ENCODE data around the gene KCNMA1.

Gene KCNMA1

GRCh38 chr10:77120666-77121376, 516.8 kb downstream of the KCNMA1 start:
- no peak for DNase-seq

GRCh38 chr10:77120012-77120411, 517.6 kb downstream of the KCNMA1 start:
- no peak for DNase-seq

GRCh38 chr10:77118603-77119282, 518.9 kb downstream of the KCNMA1 start:
- no peak for DNase-seq

- no peak for DNase-seq
Observed at GRCh38 chr10:77117501-77117900, 520.1 kb downstream of the KCNMA1 start.

GRCh38 chr10:77116904-77117303, 520.7 kb downstream of the KCNMA1 start:
- no peak for DNase-seq

- DNase-seq = no peak
Observed at GRCh38 chr10:77114181-77114821, 523.3 kb downstream of the KCNMA1 start.

- no peak for DNase-seq
Observed at GRCh38 chr10:77111611-77112550, 525.7 kb downstream of the KCNMA1 start.

- no peak for DNase-seq
Observed at GRCh38 chr10:77110757-77111156, 526.9 kb downstream of the KCNMA1 start.

- no peak for DNase-seq
Observed at GRCh38 chr10:77109351-77109994, 528.1 kb downstream of the KCNMA1 start.

GRCh38 chr10:77106676-77107075, 530.9 kb downstream of the KCNMA1 start:
- DNase-seq = no peak

- DNase-seq = no peak
Observed at GRCh38 chr10:77105761-77106221, 531.8 kb downstream of the KCNMA1 start.

- DNase-seq = no peak
Observed at GRCh38 chr10:77104459-77104980, 533.1 kb downstream of the KCNMA1 start.

GRCh38 chr10:77103213-77103612, 534.4 kb downstream of the KCNMA1 start:
- DNase-seq = no peak

- no peak for DNase-seq
Observed at GRCh38 chr10:77101341-77101740, 536.3 kb downstream of the KCNMA1 start.

GRCh38 chr10:77099136-77099535, 538.5 kb downstream of the KCNMA1 start:
- DNase-seq = no peak

- DNase-seq = no peak
Observed at GRCh38 chr10:77097625-77098024, 540.0 kb downstream of the KCNMA1 start.

GRCh38 chr10:77093126-77093525, 544.5 kb downstream of the KCNMA1 start:
- no peak for DNase-seq

GRCh38 chr10:77091597-77092165, 545.9 kb downstream of the KCNMA1 start:
- DNase-seq = no peak

GRCh38 chr10:77090381-77091356, 546.9 kb downstream of the KCNMA1 start:
- DNase-seq = no peak

- DNase-seq = no peak
Observed at GRCh38 chr10:77087366-77087765, 550.2 kb downstream of the KCNMA1 start.

Measured in stimulated activated CD4-positive, alpha-beta T cell treated with anti-CD3 and anti-CD28 coated beads, Interleukin-2, amount 100 ng/mL, for 48 hours (primary cell).